SK-N-SH treated with all-trans-retinoic acid at 6 μM for 48 hours (cell line): ENCODE measurements around the gene C7orf33.

Source experiments
- ARNTL ChIP-seq: fragments of 450-650 bp; formaldehyde crosslinking; IDR thresholded peaks from 2 replicates; pipeline ENCODE4 v1.5.0; 2020; ENCODE audit warnings: low read depth, mild to moderate bottlenecking, moderate library complexity, borderline replicate concordance
- CREB5 ChIP-seq: fragments of 250-450 bp; sonication (Bioruptor Pico); IDR thresholded peaks from 2 replicates; pipeline ENCODE4 v1.5.1; 2020; ENCODE audit warnings: low read depth, mild to moderate bottlenecking, moderate library complexity
- CSDC2 ChIP-seq: fragments of 250-450 bp; sonication (Bioruptor Pico); IDR thresholded peaks from 2 replicates; pipeline ENCODE4 v1.5.0; 2020; ENCODE audit warnings: mild to moderate bottlenecking, moderate library complexity
- GLIS3 ChIP-seq: fragments of 250-450 bp; sonication (Bioruptor Pico); IDR thresholded peaks from 2 replicates; pipeline ENCODE4 v1.5.0; 2020; ENCODE audit warnings: mild to moderate bottlenecking, moderate library complexity
- OSR1 ChIP-seq: fragments of 250-450 bp; sonication (Bioruptor Pico); IDR thresholded peaks from 2 replicates; pipeline ENCODE4 v1.8.0; 2022; ENCODE audit warnings: moderate library complexity, mild to moderate bottlenecking, inconsistent platforms
- POU6F1 ChIP-seq: fragments of 250-450 bp; sonication (Bioruptor Pico); IDR thresholded peaks from 2 replicates; pipeline ENCODE4 v1.8.0; 2021; ENCODE audit warnings: low read depth, mild to moderate bottlenecking, moderate library complexity, borderline replicate concordance
- RARB ChIP-seq: fragments of 250-450 bp; sonication (Bioruptor Pico); IDR thresholded peaks from 2 replicates; pipeline ENCODE4 v1.8.0; 2021; ENCODE audit warnings: mild to moderate bottlenecking, moderate library complexity
- TOX ChIP-seq: fragments of 250-450 bp; sonication (Bioruptor Pico); IDR thresholded peaks from 2 replicates; pipeline ENCODE4 v1.8.0; 2021; ENCODE audit warnings: mild to moderate bottlenecking, moderate library complexity, borderline replicate concordance
- ZNF70 ChIP-seq: fragments of 450-650 bp; formaldehyde crosslinking; IDR thresholded peaks from 2 replicates; pipeline ENCODE4 v1.5.0; 2020; ENCODE audit warnings: mild to moderate bottlenecking, moderate library complexity

- TF ChIP-seq CSDC2: no peak
- no peak for TF ChIP-seq GLIS3 (CRISPR knock-in tag)
- no peak for TF ChIP-seq ARNTL (CRISPR knock-in tag)
- TF ChIP-seq CREB5 (CRISPR knock-in tag): no peak
- no peak for TF ChIP-seq TOX (CRISPR knock-in tag)
- TF ChIP-seq OSR1: no peak
- TF ChIP-seq RARB (CRISPR knock-in tag): no peak
- no peak for TF ChIP-seq ZNF70 (CRISPR knock-in tag)
- TF ChIP-seq POU6F1: no peak
These were observed 29.5 kb upstream of the C7orf33 start for GRCh38 chr7:148561099-148561498.
